Stomach (tissue), 9 donors: ENCODE results near the gene SCUBE3. TPM values are rescaled to one million over a fixed set of nuclear protein-coding genes. Genes with fewer than 3 reads are reported as not detected.

Experiments
- DNase-seq, 2 donors: peaks; one replicate each; pipeline versions ENCODE4 v3.0.0 to v3.0.0-alpha.2; 2013 to 2019
- H3K27ac ChIP-seq, 5 donors: fragments of 200-600 bp in 4 of 5; sonication (generic) in 4 of 5; one replicate each; pipeline ENCODE4 v1.5.1; 2013 to 2019; ENCODE audit warnings: mild to moderate bottlenecking in 1 of 5, moderate library complexity in 1 of 5
- H3K27me3 ChIP-seq, 3 donors: fragments of 200-600 bp; sonication (generic); one replicate each; pipeline ENCODE4 v1.5.1; 2017 to 2019; ENCODE audit warnings: mixed run types in 1 of 3
- H3K36me3 ChIP-seq, 4 donors: fragments of 200-600 bp; sonication (generic); 1 replicate in 3 of 4; 2 replicates in 1 of 4; pipeline ENCODE4 v1.5.1; 2016 to 2019
- H3K4me1 ChIP-seq, 4 donors: fragments of 200-600 bp; sonication (generic); one replicate each; pipeline ENCODE4 v1.5.1; 2016 to 2019
- H3K4me3 ChIP-seq, 4 donors: fragments of 200-600 bp; sonication (generic) in 3 of 4; one replicate each; pipeline ENCODE4 v1.5.1; 2016 to 2019; ENCODE audit warnings: mild to moderate bottlenecking in 1 of 4
- H3K9me3 ChIP-seq, 4 donors: fragments of 200-600 bp; sonication (generic); one replicate each; pipeline ENCODE4 v1.5.1; 2016 to 2019
- CTCF ChIP-seq, 7 experiments: fragments of 450-650 bp in 4 of 7; fragments of 200-600 bp in 3 of 7; sonication (generic) in 3 of 7; IDR thresholded peaks; one replicate each; pipeline ENCODE4 v1.5.1; 2016 to 2019; ENCODE audit warnings: antibody characterized with exemption in 7 of 7, control low read depth in 2 of 7, mild to moderate bottlenecking in 1 of 7
- EP300 ChIP-seq: sonication (generic); formaldehyde crosslinking; IDR thresholded peaks from one replicate; pipeline ENCODE4 v1.6.1; 2017; ENCODE audit warnings: antibody characterized with exemption
- POLR2A ChIP-seq, 4 donors: fragments of 450-650 bp; IDR thresholded peaks; one replicate each; pipeline ENCODE4 v1.6.1; 2016; ENCODE audit warnings: antibody characterized with exemption in 4 of 4, control low read depth in 2 of 4, mild to moderate bottlenecking in 1 of 4, moderate library complexity in 1 of 4
- POLR2AphosphoS5 ChIP-seq, 3 donors: sonication (generic); formaldehyde crosslinking; IDR thresholded peaks; one replicate each; pipeline ENCODE4 v1.6.1; 2016; ENCODE audit warnings: antibody characterized with exemption in 3 of 3
- WGBS, 5 donors: extraction: QIAGEN DNeasy Blood & Tissue Kit in 3 of 5; methylation state at CpG; one replicate each; pipeline versions ENCODE4 v1.1.5 to v1.1.7; 2013 to 2018; 5-methylcytosine and 5-hydroxymethylcytosine counted together
- intact Hi-C: fragments of 100-400 bp; cut with DNase I; formaldehyde crosslinking; loops from one replicate; pipeline ENCODE4 v1.15.1; 2023; ENCODE audit warnings: low total_unique reads
- polyA plus RNA-seq, 3 donors: library from polyadenylated mRNA; stranded (reverse); fragments of 200-250 nt; gene quantifications; one replicate each; pipeline ENCODE4 v1.2.3, GENCODE V29; 2013
- total RNA-seq, 5 donors: library from RNA; depleted of rRNA; stranded (reverse); fragments of >200 nt; gene quantifications; one replicate each; pipeline versions ENCODE4 v1.1.0 to v1.2.3, GENCODE V29; 2014 to 2016
- donor health status: healthy with polysubstance abuse.
- donor health status: Bipolar disorder and iron deficiency.
- donor health status: healthy.

Gene SCUBE3
- total and polyA plus RNA-seq, 8 donors: 0.15 to 2.3 (median 0.31) TPM; not detected in 1

- no peak overlapping the region for H3K27ac ChIP-seq
- H3K4me1 ChIP-seq: peaks cover 0 to 19% (median 4%) of the 10 kb centered on the region in 4 donors
- intact Hi-C loops: no loop called here
- H3K4me3 ChIP-seq: no peak overlapping the region
- no peaks in the 10 kb centered on the region for H3K9me3 ChIP-seq
- TF ChIP-seq CTCF (IDR thresholded peaks at IDR 0.05): no peak
- TF ChIP-seq POLR2A (IDR thresholded peaks at IDR 0.05): no peak
- TF ChIP-seq EP300: no peak
- no peak for TF ChIP-seq POLR2AphosphoS5 (IDR thresholded peaks at IDR 0.05)
- DNase-seq: no peak
- H3K36me3 ChIP-seq: no peaks in the 10 kb centered on the region
- H3K27me3 ChIP-seq: peaks cover 0 to 5% (median 0%) of the 10 kb centered on the region in 3 donors
Measured at GRCh38 chr6:35190306-35190705, 23.4 kb upstream of the SCUBE3 start.

- H3K9me3 ChIP-seq: no peaks in the 10 kb centered on the region
- H3K27me3 ChIP-seq: no peaks in the 10 kb centered on the region
- intact Hi-C loops: no loop called here
- DNase-seq: no peak
- no peak for TF ChIP-seq CTCF (IDR thresholded peaks at IDR 0.05)
- TF ChIP-seq POLR2A (IDR thresholded peaks at IDR 0.05): no peak
- TF ChIP-seq POLR2AphosphoS5 (IDR thresholded peaks at IDR 0.05): no peak
- TF ChIP-seq EP300: no peak
- no peak overlapping the region for H3K4me3 ChIP-seq
- 86 to 94% (median 88%) methylated on average over 10 to 11 of the region's 11 CpGs for WGBS, 5 donors
- peaks cover 0 to 10% (median 2%) of the 10 kb centered on the region in 4 donors for H3K4me1 ChIP-seq
- no peaks in the 10 kb centered on the region for H3K36me3 ChIP-seq
- no peak overlapping the region for H3K27ac ChIP-seq
Measured at GRCh38 chr6:35191889-35192288, 21.9 kb upstream of the SCUBE3 start.

GRCh38 chr6:35192301-35192860 lies 21.4 kb upstream of the SCUBE3 start:
- peaks cover 0 to 10% (median 2%) of the 10 kb centered on the region in 4 donors for H3K4me1 ChIP-seq
- H3K27ac ChIP-seq: no peak overlapping the region
- no peak overlapping the region for H3K4me3 ChIP-seq
- WGBS, 5 donors: 90 to 94% (median 93%) methylated on average over 9 of the region's 9 CpGs
- intact Hi-C loops: no loop called here
- H3K27me3 ChIP-seq: no peaks in the 10 kb centered on the region
- DNase-seq: no peak
- H3K36me3 ChIP-seq: no peaks in the 10 kb centered on the region
- TF ChIP-seq POLR2AphosphoS5 (IDR thresholded peaks at IDR 0.05) (no peak), POLR2A (IDR thresholded peaks at IDR 0.05) (no peak), EP300 (no peak), CTCF (IDR thresholded peaks at IDR 0.05) (no peak)
- H3K9me3 ChIP-seq: no peaks in the 10 kb centered on the region

- Histone ChIP-seq H3K4me3 (no peak overlapping the region), H3K36me3 (no peaks in the 10 kb centered on the region), H3K27ac (no peak overlapping the region), H3K27me3 (no peaks in the 10 kb centered on the region), H3K9me3 (no peaks in the 10 kb centered on the region), H3K4me1 (peaks cover 0 to 10% (median 2%) of the 10 kb centered on the region in 4 donors)
- TF ChIP-seq EP300 (no peak), POLR2AphosphoS5 (IDR thresholded peaks at IDR 0.05) (no peak), POLR2A (IDR thresholded peaks at IDR 0.05) (no peak), CTCF (IDR thresholded peaks at IDR 0.05) (no peak)
- DNase-seq: no peak
- WGBS, 5 donors: 77 to 89% (median 85%) methylated on average over 5 of the region's 5 CpGs
- intact Hi-C loops: no loop called here
Measured at GRCh38 chr6:35194390-35194789, 19.4 kb upstream of the SCUBE3 start.
